Neural cell (in vitro differentiated cells): ENCODE results near the gene SLC30A9. TPM values are rescaled to one million over a fixed set of nuclear protein-coding genes. Genes with fewer than 3 reads are reported as not detected.

Experiments
- H2AFZ ChIP-seq: fragments of 200-600, 300-800 bp; sonication (generic), shearing (Covaris generic); 2 replicates; pipeline ENCODE4 v1.6.0; 2014; ENCODE audit warnings: low read depth, mild to moderate bottlenecking, antibody characterized with exemption, low read length, moderate library complexity
- H3F3A ChIP-seq: fragments of 200-600 bp; shearing (Covaris generic); 2 replicates; pipeline ENCODE4 v1.6.1; 2016; ENCODE audit warnings: mild to moderate bottlenecking, moderate library complexity, mixed read lengths, antibody characterized with exemption, low read length; ENCODE audit not compliant: insufficient read depth, poor library complexity, severe bottlenecking
- H3K27ac ChIP-seq: fragments of 200-600, 300-800 bp; sonication (generic), shearing (Covaris generic); 2 replicates; pipeline ENCODE4 v1.5.1; 2014; ENCODE audit warnings: mild to moderate bottlenecking, low read length, moderate library complexity
- H3K27me3 ChIP-seq: fragments of 300-800, 200-600 bp; sonication (generic), shearing (Covaris generic); 2 replicates; pipeline ENCODE4 v1.6.0; 2014; ENCODE audit warnings: mild to moderate bottlenecking, low read depth, low read length, moderate library complexity; ENCODE audit not compliant: insufficient read depth
- H3K36me3 ChIP-seq: fragments of 300-800, 200-600 bp; sonication (generic), shearing (Covaris generic); 2 replicates; pipeline ENCODE4 v1.5.1; 2014; ENCODE audit warnings: mild to moderate bottlenecking, antibody characterized with exemption, low read length, moderate library complexity; ENCODE audit not compliant: insufficient read depth
- H3K4me2 ChIP-seq: fragments of 300-800, 200-600 bp; sonication (generic), shearing (Covaris generic); 2 replicates; pipeline ENCODE4 v1.6.0; 2014; ENCODE audit warnings: mild to moderate bottlenecking, low read length
- H3K4me3 ChIP-seq: fragments of 300-800, 200-600 bp; sonication (generic), shearing (Covaris generic); 2 replicates; pipeline ENCODE4 v1.5.1; 2014; ENCODE audit warnings: mild to moderate bottlenecking, low read length, moderate library complexity
- H3K79me2 ChIP-seq: fragments of 200-600 bp; shearing (Covaris generic); replicated peaks from 2 replicates; pipeline ENCODE4 v1.6.0; 2014; ENCODE audit warnings: mild to moderate bottlenecking, low read length, moderate library complexity; ENCODE audit not compliant: insufficient read depth
- H3K9ac ChIP-seq: fragments of 300-800, 200-600 bp; sonication (generic), shearing (Covaris generic); 2 replicates; pipeline ENCODE4 v1.6.1; 2016; ENCODE audit warnings: mild to moderate bottlenecking, low read length, mixed read lengths
- H3K9me2 ChIP-seq: fragments of 200-600 bp; shearing (Covaris generic); 2 replicates; pipeline ENCODE4 v1.6.1; 2016; ENCODE audit warnings: mild to moderate bottlenecking, low read length, mixed read lengths; ENCODE audit not compliant: insufficient read depth
- H3K9me3 ChIP-seq: fragments of 200-600, 300-800 bp; sonication (generic), shearing (Covaris generic); 2 replicates; pipeline ENCODE4 v1.6.1; 2016; ENCODE audit warnings: mild to moderate bottlenecking, mixed run types, low read length, moderate library complexity, mixed read lengths
- H4K20me1 ChIP-seq: fragments of 200-600 bp; shearing (Covaris generic); 2 replicates; pipeline ENCODE4 v1.6.1; 2016; ENCODE audit warnings: mild to moderate bottlenecking, mixed run types; ENCODE audit not compliant: insufficient read depth
- CTCF ChIP-seq: fragments of 450-650 bp; IDR thresholded peaks from 2 replicates; pipeline ENCODE4 v1.5.1; 2014; ENCODE audit warnings: antibody characterized with exemption, mild to moderate bottlenecking, moderate library complexity; ENCODE audit not compliant: poor library complexity, severe bottlenecking
- EP300 ChIP-seq: fragments of 450-650 bp; conservative IDR thresholded peaks from 2 replicates; pipeline ENCODE4 v1.6.1; 2014; ENCODE audit warnings: antibody characterized with exemption, mild to moderate bottlenecking, moderate library complexity; ENCODE audit not compliant: poor library complexity, severe bottlenecking
- EZH2 ChIP-seq: fragments of 200-600, 300-800 bp; shearing (Covaris generic), sonication (generic); IDR thresholded peaks from 2 replicates; pipeline ENCODE4 v1.6.1; 2014; ENCODE audit warnings: antibody characterized with exemption, low read length, borderline replicate concordance, mild to moderate bottlenecking; ENCODE audit not compliant: insufficient read depth, poor library complexity, severe bottlenecking
- MXI1 ChIP-seq: fragments of 450-650 bp; conservative IDR thresholded peaks from 2 replicates; pipeline ENCODE4 v1.6.1; 2014; ENCODE audit warnings: antibody characterized with exemption, mild to moderate bottlenecking; ENCODE audit not compliant: poor library complexity, severe bottlenecking
- POLR2AphosphoS5 ChIP-seq: IDR thresholded peaks from 2 replicates; pipeline ENCODE4 v1.6.1; 2012
- REST ChIP-seq: IDR thresholded peaks from 2 replicates; pipeline ENCODE4 v1.6.1; 2012; ENCODE audit warnings: borderline replicate concordance
- SMC3 ChIP-seq: fragments of 450-650 bp; conservative IDR thresholded peaks from 2 replicates; pipeline ENCODE4 v1.6.1; 2014; ENCODE audit warnings: antibody characterized with exemption, mild to moderate bottlenecking, moderate library complexity; ENCODE audit not compliant: poor library complexity
- TAF1 ChIP-seq: IDR thresholded peaks from 2 replicates; pipeline ENCODE4 v1.6.1; 2012; ENCODE audit warnings: low read depth
- polyA plus RNA-seq: library from polyadenylated mRNA; depleted of rRNA; stranded (reverse); fragments of >200 nt; gene quantifications from 2 replicates; pipeline ENCODE4 v1.2.3, GENCODE V29; 2014

SLC30A9 gene
- polyA plus RNA-seq, 1 donor from 2014 or later = 109 TPM

GRCh38 chr4:42122237-42122636 is 131.9 kb downstream of the SLC30A9 start:
- no peak for TF ChIP-seq TAF1
- no peak for TF ChIP-seq MXI1
- no peak for TF ChIP-seq POLR2AphosphoS5
- no peak for TF ChIP-seq EZH2
- TF ChIP-seq CTCF = no peak
- Histone ChIP-seq H2AFZ (no peak overlapping the region), H3K27ac (no peak overlapping the region), H3K36me3 (no peaks in the 10 kb centered on the region), H4K20me1 (no peaks in the 10 kb centered on the region), H3F3A (no peaks in the 10 kb centered on the region), H3K9me2 (no peaks in the 10 kb centered on the region), H3K9me3 (no peaks in the 10 kb centered on the region), H3K4me3 (no peak overlapping the region), H3K4me2 (no peak overlapping the region), H3K27me3 (no peaks in the 10 kb centered on the region), H3K79me2 (no peaks in the 10 kb centered on the region), H3K9ac (no peak overlapping the region)

- Histone ChIP-seq H3K79me2 (no peaks in the 10 kb centered on the region), H3F3A (no peaks in the 10 kb centered on the region), H3K27ac (no peak overlapping the region), H3K9me3 (no peaks in the 10 kb centered on the region), H3K4me2 (no peak overlapping the region), H2AFZ (no peak overlapping the region), H4K20me1 (no peaks in the 10 kb centered on the region), H3K36me3 (no peaks in the 10 kb centered on the region), H3K9me2 (no peaks in the 10 kb centered on the region), H3K9ac (no peak overlapping the region), H3K4me3 (no peak overlapping the region), H3K27me3 (no peaks in the 10 kb centered on the region)
- TF ChIP-seq MXI1 (no peak), SMC3 (no peak)
Measured at GRCh38 chr4:42123071-42123644, 132.8 kb downstream of the SLC30A9 start.

GRCh38 chr4:42132099-42132498 is 141.8 kb downstream of the SLC30A9 start:
- no peaks in the 10 kb centered on the region for H3K9me3 ChIP-seq
- H3K4me2 ChIP-seq = no peak overlapping the region
- H3K27ac ChIP-seq = no peak overlapping the region
- no peaks in the 10 kb centered on the region for H4K20me1 ChIP-seq
- H3K9ac ChIP-seq = no peak overlapping the region
- H3K79me2 ChIP-seq = no peaks in the 10 kb centered on the region
- no peak for TF ChIP-seq CTCF
- TF ChIP-seq REST = no peak
- no peak for TF ChIP-seq EP300
- TF ChIP-seq POLR2AphosphoS5 = no peak
- H3K9me2 ChIP-seq = no peaks in the 10 kb centered on the region
- H3F3A ChIP-seq = no peaks in the 10 kb centered on the region
- no peaks in the 10 kb centered on the region for H3K36me3 ChIP-seq
- H3K4me3 ChIP-seq = no peak overlapping the region
- H2AFZ ChIP-seq = no peak overlapping the region
- H3K27me3 ChIP-seq = no peaks in the 10 kb centered on the region
